Transverse colon (tissue), 4 donors: Measurements from ENCODE around the gene SORCS3.

ENCODE experiments used
- CTCF ChIP-seq, 5 experiments: fragments of 200-600 bp in 3 of 5; fragments of 450-650 bp in 2 of 5; sonication (generic) in 3 of 5; IDR thresholded peaks; 1 replicate in 2 of 5; 2 replicates in 3 of 5; pipeline ENCODE4 v1.5.1; 2016 to 2017; ENCODE audit warnings: antibody characterized with exemption in 5 of 5, inconsistent platforms in 3 of 5, mild to moderate bottlenecking in 2 of 5, moderate library complexity in 1 of 5
- POLR2A ChIP-seq: fragments of 450-650 bp; IDR thresholded peaks from one replicate; pipeline ENCODE4 v1.6.1; 2016; ENCODE audit warnings: antibody characterized with exemption, mild to moderate bottlenecking, moderate library complexity
- POLR2AphosphoS5 ChIP-seq, 3 donors: sonication (generic); formaldehyde crosslinking; IDR thresholded peaks; one replicate each; pipeline ENCODE4 v1.6.1; 2016; ENCODE audit warnings: antibody characterized with exemption in 3 of 3

- TF ChIP-seq CTCF (IDR thresholded peaks at IDR 0.05) (no peak), POLR2AphosphoS5 (IDR thresholded peaks at IDR 0.05) (no peak), POLR2A (no peak)
Measured at GRCh38 chr10:105073999-105074398, 432.9 kb downstream of the SORCS3 start.
